A673 (cell line): Measurements from ENCODE around the gene DSCAML1. TPM values are rescaled to one million over a fixed set of nuclear protein-coding genes. Genes with fewer than 3 reads are reported as not detected.

Experiments used
- BruUV-seq: library from RNA; stranded (reverse); fragments of 400-500 nt; replicated peaks from 2 replicates; lab custom pipeline; 2021; lab: Mats Ljungman, UMichigan
- CTCF ChIA-PET: fragments of 300-600 bp; sonication (Branson Sonifier 250); formaldehyde crosslinking; loops from one replicate; lab custom pipeline; 2022; ENCODE audit warnings: antibody characterized with exemption; lab: Charles Lee
- POLR2A ChIA-PET: fragments of 300-600 bp; sonication (Branson Sonifier 250); formaldehyde crosslinking; loops from one replicate; lab custom pipeline; 2022; ENCODE audit warnings: antibody characterized with exemption; ENCODE audit not compliant: low non-redundant PET; lab: Charles Lee
- DNase-seq: peaks from one replicate; pipeline ENCODE4 v3.0.0-alpha.2; 2015; ENCODE audit warnings: low spot score
- H3K27ac ChIP-seq: fragments of 200-600 bp; sonication (generic); 2 replicates; pipeline ENCODE4 v1.5.1; 2016; ENCODE audit warnings: mixed run types, low read depth, mild to moderate bottlenecking, mixed read lengths, antibody characterized with exemption, low read length; ENCODE audit not compliant: poor library complexity, severe bottlenecking
- H3K27me3 ChIP-seq: fragments of 200-600 bp; sonication (generic); replicated peaks from 2 replicates; pipeline ENCODE4 v1.6.1; 2017; ENCODE audit warnings: mixed run types, low read depth, mild to moderate bottlenecking, mixed read lengths, antibody characterized with exemption, low read length; ENCODE audit not compliant: insufficient read depth, poor library complexity
- H3K36me3 ChIP-seq: fragments of 200-600 bp; sonication (generic); 2 replicates; pipeline ENCODE4 v1.6.1; 2016; ENCODE audit warnings: mixed run types, mild to moderate bottlenecking, mixed read lengths, antibody characterized with exemption, low read length; ENCODE audit not compliant: insufficient read depth, poor library complexity, severe bottlenecking
- H3K4me1 ChIP-seq: fragments of 200-600 bp; sonication (generic); 2 replicates; pipeline ENCODE4 v1.6.1; 2017; ENCODE audit warnings: mixed run types, mild to moderate bottlenecking, mixed read lengths, antibody characterized with exemption, low read length; ENCODE audit not compliant: insufficient read depth, poor library complexity, severe bottlenecking
- H3K4me3 ChIP-seq: fragments of 200-600 bp; sonication (generic); 2 replicates; pipeline ENCODE4 v1.5.1; 2016; ENCODE audit warnings: low read depth, mixed run types, mild to moderate bottlenecking, mixed read lengths, low read length; ENCODE audit not compliant: poor library complexity, severe bottlenecking
- H3K9me3 ChIP-seq: fragments of 200-600 bp; sonication (generic); 2 replicates; pipeline ENCODE4 v1.6.1; 2016; ENCODE audit warnings: mixed run types, low read depth, mild to moderate bottlenecking, mixed read lengths, antibody characterized with exemption, low read length; ENCODE audit not compliant: poor library complexity, severe bottlenecking
- EZH2 ChIP-seq: fragments of 200-600 bp; sonication (generic); IDR thresholded peaks from 2 replicates; pipeline ENCODE4 v1.6.1; 2017; ENCODE audit warnings: borderline replicate concordance, low read depth, mild to moderate bottlenecking, mixed read lengths, antibody characterized with exemption, low read length; ENCODE audit not compliant: poor library complexity, severe bottlenecking
- intact Hi-C: fragments of 100-400 bp; cut with micrococcal nuclease; formaldehyde crosslinking; loops from one replicate; pipeline ENCODE4 v1.10.0; 2022; ENCODE audit not compliant: unreplicated experiment
- total RNA-seq: library from RNA; stranded (reverse); gene quantifications from 2 replicates; pipeline ENCODE4 v1.2.3, GENCODE V29; 2021
- TF ChIP-seq, protein P1 (sequence below): fragments of 300-800, 200-600 bp; sonication (generic); conservative IDR thresholded peaks from 2 replicates; pipeline ENCODE4 v1.5.1; 2017; ENCODE audit warnings: low read depth, mild to moderate bottlenecking, antibody characterized with exemption, low read length, moderate library complexity, mixed read lengths

Gene DSCAML1
- total RNA-seq, 1 experiment from 2014 or later = not detected

- no peak for TF ChIP-seq EZH2
- TF ChIP-seq, protein P1, sequence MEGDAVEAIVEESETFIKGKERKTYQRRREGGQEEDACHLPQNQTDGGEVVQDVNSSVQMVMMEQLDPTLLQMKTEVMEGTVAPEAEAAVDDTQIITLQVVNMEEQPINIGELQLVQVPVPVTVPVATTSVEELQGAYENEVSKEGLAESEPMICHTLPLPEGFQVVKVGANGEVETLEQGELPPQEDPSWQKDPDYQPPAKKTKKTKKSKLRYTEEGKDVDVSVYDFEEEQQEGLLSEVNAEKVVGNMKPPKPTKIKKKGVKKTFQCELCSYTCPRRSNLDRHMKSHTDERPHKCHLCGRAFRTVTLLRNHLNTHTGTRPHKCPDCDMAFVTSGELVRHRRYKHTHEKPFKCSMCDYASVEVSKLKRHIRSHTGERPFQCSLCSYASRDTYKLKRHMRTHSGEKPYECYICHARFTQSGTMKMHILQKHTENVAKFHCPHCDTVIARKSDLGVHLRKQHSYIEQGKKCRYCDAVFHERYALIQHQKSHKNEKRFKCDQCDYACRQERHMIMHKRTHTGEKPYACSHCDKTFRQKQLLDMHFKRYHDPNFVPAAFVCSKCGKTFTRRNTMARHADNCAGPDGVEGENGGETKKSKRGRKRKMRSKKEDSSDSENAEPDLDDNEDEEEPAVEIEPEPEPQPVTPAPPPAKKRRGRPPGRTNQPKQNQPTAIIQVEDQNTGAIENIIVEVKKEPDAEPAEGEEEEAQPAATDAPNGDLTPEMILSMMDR = no peak
- no peaks in the 10 kb centered on the region for H3K36me3 ChIP-seq
- H3K4me1 ChIP-seq = no peaks in the 10 kb centered on the region
- intact Hi-C loops = no loop called here
- no TSS peak for BruUV-seq
- POLR2A ChIA-PET = no interaction called here
- no peak overlapping the region for H3K4me3 ChIP-seq
- CTCF ChIA-PET = no interaction called here
- H3K27ac ChIP-seq = no peak overlapping the region
- no peaks in the 10 kb centered on the region for H3K27me3 ChIP-seq
- H3K9me3 ChIP-seq = no peaks in the 10 kb centered on the region
- DNase-seq = no peak
Observed at GRCh38 chr11:117467770-117468169, 329.2 kb downstream of the DSCAML1 start.

GRCh38 chr11:117466966-117467365 lies 330.1 kb downstream of the DSCAML1 start:
- intact Hi-C loops = no loop called here
- BruUV-seq = no TSS peak
- DNase-seq = no peak
- no peak for TF ChIP-seq EZH2
- TF ChIP-seq, protein P1 = no peak
- Histone ChIP-seq H3K9me3 (no peaks in the 10 kb centered on the region), H3K4me1 (no peaks in the 10 kb centered on the region), H3K36me3 (no peaks in the 10 kb centered on the region), H3K4me3 (no peak overlapping the region), H3K27me3 (no peaks in the 10 kb centered on the region), H3K27ac (no peak overlapping the region)
- ChIA-PET POLR2A (no interaction called here), CTCF (no interaction called here)

- no peaks in the 10 kb centered on the region for H3K9me3 ChIP-seq
- H3K36me3 ChIP-seq = no peaks in the 10 kb centered on the region
- H3K4me1 ChIP-seq = no peaks in the 10 kb centered on the region
- BruUV-seq = no TSS peak
- no peak for DNase-seq
- TF ChIP-seq, protein P1 = no peak
- no peak for TF ChIP-seq EZH2
- ChIA-PET POLR2A (no interaction called here), CTCF (no interaction called here)
- H3K27me3 ChIP-seq = no peaks in the 10 kb centered on the region
- no peak overlapping the region for H3K4me3 ChIP-seq
- intact Hi-C loops = no loop called here
- H3K27ac ChIP-seq = no peak overlapping the region
Observed at GRCh38 chr11:117465236-117465997, 331.6 kb downstream of the DSCAML1 start.
